Endodermal cell (in vitro differentiated cells): ENCODE data around the gene RBM15. TPM values are rescaled to one million over a fixed set of nuclear protein-coding genes. Genes with fewer than 3 reads are reported as not detected.

ENCODE experiments used
- DNase-seq: peaks from one replicate; pipeline ENCODE4 v3.0.0-alpha.2; 2017
- H3K27ac ChIP-seq: 2 replicates; pipeline ENCODE4 v1.5.1; 2013; ENCODE audit warnings: mild to moderate bottlenecking, low read depth, low read length, moderate library complexity
- H3K27me3 ChIP-seq: 2 replicates; pipeline ENCODE4 v1.6.1; 2013; ENCODE audit warnings: mild to moderate bottlenecking, low read length, moderate library complexity; ENCODE audit not compliant: insufficient read depth, control insufficient read depth, poor library complexity, severe bottlenecking
- H3K36me3 ChIP-seq: 2 replicates; pipeline ENCODE4 v1.7.0; 2013; ENCODE audit warnings: mild to moderate bottlenecking, low read length, moderate library complexity; ENCODE audit not compliant: control insufficient read depth, insufficient read depth
- H3K4me1 ChIP-seq: one replicate; pipeline ENCODE4 v1.7.0; 2013; ENCODE audit warnings: low read length; ENCODE audit not compliant: control insufficient read depth, insufficient read depth
- H3K4me3 ChIP-seq: 2 replicates; pipeline ENCODE4 v1.5.1; 2013; ENCODE audit warnings: mild to moderate bottlenecking, low read length, moderate library complexity
- H3K9ac ChIP-seq: 2 replicates; pipeline ENCODE4 v1.6.1; 2013; ENCODE audit warnings: mild to moderate bottlenecking, low read length, moderate library complexity; ENCODE audit not compliant: poor library complexity, severe bottlenecking; ENCODE audit errors: extremely low read depth
- H3K9me3 ChIP-seq: 2 replicates; pipeline ENCODE4 v1.6.1; 2013; ENCODE audit warnings: mild to moderate bottlenecking, low read length, moderate library complexity; ENCODE audit not compliant: control insufficient read depth
- H3K27ac Mint-ChIP-seq: 2 replicates; pipeline ENCODE4 v1.8.0; 2020; ENCODE audit warnings: mixed read lengths
- H3K27me3 Mint-ChIP-seq: 2 replicates; pipeline ENCODE4 v1.8.0; 2021; ENCODE audit warnings: mild to moderate bottlenecking, mixed read lengths; ENCODE audit not compliant: insufficient read depth
- H3K36me3 Mint-ChIP-seq: 2 replicates; pipeline ENCODE4 v1.8.0; 2020; ENCODE audit warnings: low read depth, mixed read lengths
- H3K4me1 Mint-ChIP-seq: 2 replicates; pipeline ENCODE4 v1.8.0; 2020; ENCODE audit warnings: mixed read lengths
- H3K4me3 Mint-ChIP-seq: 2 replicates; pipeline ENCODE4 v1.8.0; 2020; ENCODE audit warnings: mild to moderate bottlenecking, moderate library complexity, mixed read lengths
- H3K9me3 Mint-ChIP-seq: 2 replicates; pipeline ENCODE4 v1.8.0; 2020; ENCODE audit warnings: mild to moderate bottlenecking, mixed read lengths
- CTCF ChIP-seq: fragments of 200-600 bp; sonication (generic); conservative IDR thresholded peaks from 2 replicates; pipeline ENCODE4 v1.5.0; 2021; ENCODE audit warnings: antibody characterized with exemption, mild to moderate bottlenecking
- WGBS, 2 experiments: methylation state at CpG; one replicate each; pipeline versions ENCODE4 v1.1.5 to v1.1.7; 2013; ENCODE audit warnings: missing lambda C conversion rate in 2 of 2, mixed read lengths in 1 of 2; ENCODE audit not compliant: insufficient coverage in 1 of 2, insufficient read length in 1 of 2; 5-methylcytosine and 5-hydroxymethylcytosine counted together
- total RNA-seq, 2 donors: library from RNA; stranded (reverse); fragmentation: NEBNext Ultra II Directional in 1 of 2; extraction: Animal tissue kit (Norgen Biotek cat#: 25700) in 1 of 2; gene quantifications; 2 replicates in 1 of 2; 3 replicates in 1 of 2; pipeline ENCODE4 v1.2.1, GENCODE V29; 2021

Gene RBM15
- total RNA-seq, 2 donors from 2014 or later: 42.0 to 54.2 TPM

DNA sequence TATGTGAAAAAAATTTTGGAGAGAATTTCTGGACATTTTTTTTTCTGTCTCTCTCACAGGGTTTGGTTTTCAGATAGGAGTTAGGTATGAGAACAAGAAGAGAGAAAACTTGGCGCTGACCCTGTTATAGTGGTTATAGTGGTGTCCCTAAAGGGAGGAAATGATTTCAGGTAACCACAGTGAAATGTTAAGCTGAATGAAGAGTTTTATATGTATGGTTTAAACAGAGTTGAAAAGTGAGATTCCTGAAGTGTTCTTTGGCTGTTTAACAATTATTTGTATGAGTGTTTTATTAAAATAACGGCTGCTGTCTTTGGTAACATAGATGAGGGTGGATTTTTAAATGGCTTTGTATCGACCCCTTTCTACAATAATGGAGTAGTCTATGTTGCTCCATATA lies 6.3 kb downstream of the RBM15 start:
- Histone ChIP-seq H3K27me3 (no peaks in the 10 kb centered on the region), H3K36me3 (peaks cover 86% of the 10 kb centered on the region), H3K27ac (no peak overlapping the region), H3K9ac (peak overlapping the region; percentile 6), H3K9me3 (no peaks in the 10 kb centered on the region), H3K4me1 (peaks cover 33% of the 10 kb centered on the region), H3K4me3 (peak overlapping the region; percentile 97)
- Mint-ChIP-seq H3K27me3 (no peaks in the 10 kb centered on the region), H3K36me3 (peaks cover 44% of the 10 kb centered on the region), H3K9me3 (no peaks in the 10 kb centered on the region), H3K4me1 (peaks cover 64% of the 10 kb centered on the region), H3K4me3 (no peak overlapping the region), H3K27ac (peak overlapping the region; percentile 22)
- TF ChIP-seq CTCF: no peak
- 97 to 100% methylated on average over 1 to 3 of the region's 3 CpGs for WGBS, 2 experiments
- no peak for DNase-seq

DNA sequence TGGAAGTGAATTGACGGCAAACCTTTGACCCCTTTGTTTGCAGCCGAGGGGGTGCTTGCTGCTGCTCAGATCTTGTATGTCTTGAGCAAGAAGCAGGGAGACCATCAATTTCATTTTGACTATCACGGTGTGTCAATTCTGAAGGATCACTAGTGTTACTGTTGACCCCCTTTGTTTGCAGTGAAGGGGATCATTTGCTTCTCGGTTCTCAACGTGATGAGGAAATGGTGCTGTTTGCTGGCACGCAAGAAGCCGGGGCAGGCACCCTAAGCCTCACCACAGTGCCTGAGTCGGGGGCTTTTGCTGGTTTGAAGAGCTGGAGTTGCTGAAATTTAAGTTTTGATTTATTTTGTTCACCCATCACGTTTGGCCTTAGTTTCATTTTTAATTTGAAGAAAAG lies 7.5 kb downstream of the RBM15 start:
- Mint-ChIP-seq H3K9me3 (no peaks in the 10 kb centered on the region), H3K27ac (peak overlapping the region; percentile 38), H3K27me3 (no peaks in the 10 kb centered on the region), H3K4me3 (no peak overlapping the region), H3K36me3 (peaks cover 32% of the 10 kb centered on the region), H3K4me1 (peaks cover 55% of the 10 kb centered on the region)
- no peaks in the 10 kb centered on the region for H3K27me3 ChIP-seq
- peak; percentile 48 for DNase-seq
- 50 to 69% methylated on average over 4 to 9 of the region's 9 CpGs for WGBS, 2 experiments
- H3K9ac ChIP-seq: no peak overlapping the region
- H3K4me3 ChIP-seq: no peak overlapping the region
- H3K4me1 ChIP-seq: peaks cover 24% of the 10 kb centered on the region
- H3K9me3 ChIP-seq: no peaks in the 10 kb centered on the region
- no peak for TF ChIP-seq CTCF
- no peak overlapping the region for H3K27ac ChIP-seq
- H3K36me3 ChIP-seq: peaks cover 74% of the 10 kb centered on the region

DNA sequence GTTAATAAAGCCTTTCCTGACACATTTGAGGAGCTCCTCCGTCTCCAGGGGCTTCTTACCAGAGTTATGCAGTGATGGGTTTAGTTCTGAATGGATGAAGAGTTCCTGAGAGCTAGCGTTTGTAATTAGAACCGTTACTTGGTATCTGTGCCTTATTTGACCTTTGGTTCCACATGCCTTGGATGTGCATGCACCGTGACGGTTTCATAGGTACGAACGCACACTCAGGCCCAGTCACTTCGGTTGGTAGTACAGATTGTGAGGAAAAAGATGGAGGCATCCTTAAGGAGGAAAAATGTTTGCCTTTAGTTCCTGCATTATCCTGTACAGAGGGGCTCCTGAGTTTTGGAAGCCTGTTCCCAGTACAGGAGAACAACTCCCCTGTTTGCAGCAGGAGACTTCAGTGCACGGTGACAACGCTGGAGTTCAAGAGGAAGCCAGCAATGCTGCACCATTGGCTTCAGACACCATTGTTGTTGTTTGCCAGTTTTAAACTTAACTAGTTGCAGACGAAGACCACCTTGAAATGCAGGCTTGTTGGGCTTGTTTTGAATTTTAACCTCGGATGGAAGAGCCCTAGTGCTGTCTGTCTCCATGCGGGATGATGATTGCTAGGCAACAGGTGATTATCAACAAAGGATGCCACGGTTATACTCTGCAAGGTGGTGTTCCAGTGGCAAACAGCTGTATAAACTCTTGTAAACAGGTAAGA lies 8.2 kb downstream of the RBM15 start:
- peaks cover 21% of the 10 kb centered on the region for H3K4me1 ChIP-seq
- no peaks in the 10 kb centered on the region for H3K27me3 ChIP-seq
- peaks cover 73% of the 10 kb centered on the region for H3K36me3 ChIP-seq
- no peak overlapping the region for H3K9ac ChIP-seq
- Mint-ChIP-seq H3K9me3 (no peaks in the 10 kb centered on the region), H3K4me3 (no peak overlapping the region), H3K27ac (peak overlapping the region; percentile 72), H3K4me1 (peaks cover 48% of the 10 kb centered on the region), H3K27me3 (no peaks in the 10 kb centered on the region), H3K36me3 (peaks cover 25% of the 10 kb centered on the region)
- H3K4me3 ChIP-seq: peak overlapping the region; percentile 51
- DNase-seq: no peak
- no peaks in the 10 kb centered on the region for H3K9me3 ChIP-seq
- no peak for TF ChIP-seq CTCF
- 89 to 95% methylated on average over 11 to 14 of the region's 14 CpGs for WGBS, 2 experiments
- no peak overlapping the region for H3K27ac ChIP-seq
